Glomerular endothelial cell (primary cell): ENCODE measurements around the gene GPR27. TPM values are rescaled to one million over a fixed set of nuclear protein-coding genes. Genes with fewer than 3 reads are reported as not detected.

ENCODE experiments used
- DNase-seq: peaks from one replicate; pipeline ENCODE4 v3.0.0-alpha.2; 2011; ENCODE audit warnings: low read depth, low spot score; ENCODE audit errors: extremely low read depth
- total RNA-seq: library from RNA; depleted of rRNA; stranded (reverse); fragments of >200 nt; gene quantifications from 2 replicates; pipeline ENCODE4 v1.2.3, GENCODE V29; 2015

Gene GPR27
- total RNA-seq, 1 donor from 2014 or later = not detected

DNA sequence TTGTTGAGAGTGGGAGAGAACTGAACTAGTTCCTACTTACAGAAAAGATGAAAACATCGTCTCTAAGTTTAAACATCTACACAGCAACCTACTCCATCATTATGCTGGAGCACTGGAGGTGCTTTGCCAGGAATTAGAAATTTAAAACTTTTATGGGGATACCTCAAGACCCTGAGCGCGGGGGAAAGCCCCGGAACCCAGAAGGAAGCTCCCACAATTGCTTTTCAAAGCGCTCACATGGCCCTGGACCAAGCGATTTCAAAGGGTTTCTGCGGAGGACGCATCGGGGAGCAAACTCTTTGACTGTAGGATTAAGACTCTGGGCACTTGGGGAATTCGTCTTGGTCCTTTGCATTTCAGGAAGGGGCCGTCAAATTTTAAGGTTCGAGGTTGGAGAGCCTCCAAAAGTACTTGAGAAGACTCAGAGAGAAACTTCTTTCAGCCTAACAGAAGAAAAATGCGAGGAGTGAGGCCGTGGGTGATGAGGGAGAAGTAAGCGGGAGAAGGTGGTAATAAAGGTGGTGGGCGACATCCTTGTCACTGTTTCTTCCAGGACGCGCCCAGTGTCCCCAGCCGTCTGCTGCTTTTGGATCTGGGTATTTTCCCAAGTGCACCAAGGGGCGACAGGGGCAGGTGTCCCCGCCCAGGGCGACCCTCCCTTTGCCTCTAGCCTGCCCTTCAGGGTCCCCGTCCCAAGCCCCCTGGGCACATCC is 30.7 kb downstream of the GPR27 start:
- DNase-seq = no peak

DNA sequence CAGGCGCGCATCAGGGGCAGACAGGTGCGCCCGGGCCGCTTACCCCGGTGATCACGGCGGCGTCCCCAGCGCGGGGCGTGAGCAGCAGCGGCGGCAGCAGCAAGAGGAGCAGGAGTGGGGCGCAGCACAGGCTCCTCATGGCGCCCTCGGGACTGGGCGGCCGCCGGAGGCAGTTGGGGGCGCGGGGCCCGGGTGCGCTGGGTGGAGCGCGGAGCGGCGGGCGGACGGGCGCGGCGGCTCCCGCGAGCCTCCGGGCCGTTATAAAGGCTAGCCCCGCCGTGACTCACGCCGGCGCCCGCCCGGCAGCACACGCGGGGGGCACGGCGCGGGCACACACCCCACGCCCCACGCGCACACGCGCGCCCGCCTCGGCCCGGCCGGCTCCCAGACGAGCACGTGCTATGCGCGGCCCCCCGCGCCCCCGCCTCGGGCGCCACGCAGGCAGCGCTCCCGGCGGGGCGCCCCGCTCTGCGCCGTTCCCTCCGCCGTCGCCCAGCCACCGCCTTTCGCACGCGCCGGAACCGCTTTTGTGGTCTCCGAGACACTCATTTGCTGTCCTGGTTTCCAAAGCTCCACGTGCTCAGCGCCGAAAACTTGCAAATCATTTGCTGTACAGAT is 31.4 kb downstream of the GPR27 start, which contains the start of gene PROK2:
Gene PROK2 (minus strand): TSS at position 235 of the 618 bp plus-strand sequence. CDS start 96 bp downstream, at position 139.
- DNase-seq = no peak

DNA sequence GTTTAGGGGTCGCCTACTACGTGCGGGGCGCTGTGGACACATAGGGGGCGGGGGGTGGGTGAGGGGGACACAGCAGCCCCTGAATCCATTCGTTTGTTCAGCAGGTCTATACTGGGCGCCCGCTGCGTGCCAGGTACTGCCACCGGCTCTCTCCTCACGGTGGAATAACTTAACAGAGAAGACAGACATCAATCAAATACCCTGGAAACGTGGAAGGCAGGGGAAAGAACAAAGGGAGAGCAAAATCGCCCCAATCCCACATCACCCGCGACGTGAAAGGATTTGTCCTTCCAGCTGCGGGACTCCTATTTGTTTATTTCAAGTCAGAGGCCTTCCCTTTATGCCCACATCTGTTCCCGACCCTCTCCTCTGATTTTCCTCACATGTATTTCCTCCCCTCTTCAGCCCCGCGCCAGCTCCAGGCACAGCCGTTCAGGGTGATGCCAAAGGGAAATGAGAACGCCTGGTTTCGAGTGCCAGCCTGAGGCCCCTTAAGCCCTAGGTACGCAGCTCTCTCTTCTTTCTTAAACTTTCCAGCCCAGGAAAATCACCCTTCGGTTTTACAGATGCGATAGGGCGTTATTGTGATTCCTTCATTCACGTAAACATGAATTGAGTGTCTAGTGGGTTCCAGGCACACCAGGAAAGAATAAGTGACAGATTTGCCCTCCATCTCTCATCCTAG is 32.0 kb downstream of the GPR27 start:
- DNase-seq = no peak

DNA sequence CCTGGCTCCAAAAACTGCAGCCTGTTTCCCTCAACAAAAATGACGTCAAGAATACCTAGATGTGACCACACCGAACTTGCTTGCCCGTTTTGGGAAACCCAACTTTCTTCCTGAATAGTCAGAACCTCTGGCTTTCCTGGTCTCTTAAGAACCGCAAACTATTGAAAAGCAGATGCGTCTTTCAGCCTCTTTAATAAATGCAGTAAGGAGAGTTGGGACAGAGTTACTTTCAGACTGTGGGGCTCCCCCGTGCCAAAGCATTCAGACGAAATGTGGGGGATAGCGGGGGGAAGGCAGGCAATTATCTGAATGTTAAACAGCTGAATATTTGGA is 32.5 kb downstream of the GPR27 start:
- no peak for DNase-seq

DNA sequence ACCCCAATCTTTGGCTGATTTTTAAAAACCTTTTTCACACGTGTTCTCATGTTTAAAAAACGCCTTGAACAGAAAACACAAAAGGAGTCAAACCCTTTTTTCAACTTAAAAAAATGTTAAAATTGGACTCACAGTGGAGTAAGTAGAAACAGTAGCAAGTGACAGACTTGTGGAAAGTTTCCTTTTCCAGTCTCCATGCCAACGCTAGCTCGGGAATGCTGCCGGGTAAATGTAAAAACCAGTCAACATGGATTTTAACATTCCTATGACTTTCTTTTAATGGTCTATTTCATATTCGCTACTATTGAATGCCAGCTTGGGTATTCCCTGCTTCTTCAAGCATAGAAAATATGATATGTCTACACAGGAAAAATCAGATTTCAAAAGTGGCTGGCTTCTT is 32.9 kb downstream of the GPR27 start:
- DNase-seq = no peak

DNA sequence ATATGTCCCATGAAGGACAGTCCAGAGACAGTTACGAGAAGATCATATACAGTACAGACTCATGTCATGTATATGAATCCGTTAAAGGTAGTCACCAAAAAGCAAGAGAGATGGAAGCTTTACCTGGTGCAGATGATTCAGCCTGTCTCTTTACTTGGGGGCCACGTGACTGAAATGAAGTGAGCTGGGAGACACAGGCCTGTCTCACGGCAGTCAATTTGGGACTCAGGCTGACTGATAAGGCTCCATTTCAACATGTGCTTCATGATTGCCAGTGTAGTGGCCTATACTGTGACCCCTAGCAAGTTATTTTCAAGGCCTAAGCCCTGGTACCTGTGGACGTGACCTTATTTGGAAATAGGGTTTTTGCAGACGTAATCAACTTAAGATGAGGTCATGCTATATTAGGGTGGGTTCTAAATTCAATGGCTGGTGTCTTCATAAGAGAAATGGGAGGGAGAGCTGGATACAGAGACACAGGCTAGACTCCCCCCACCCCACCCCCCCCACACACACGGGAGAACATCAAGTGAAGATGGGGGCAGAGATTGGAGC is 34.3 kb downstream of the GPR27 start:
- no peak for DNase-seq

DNA sequence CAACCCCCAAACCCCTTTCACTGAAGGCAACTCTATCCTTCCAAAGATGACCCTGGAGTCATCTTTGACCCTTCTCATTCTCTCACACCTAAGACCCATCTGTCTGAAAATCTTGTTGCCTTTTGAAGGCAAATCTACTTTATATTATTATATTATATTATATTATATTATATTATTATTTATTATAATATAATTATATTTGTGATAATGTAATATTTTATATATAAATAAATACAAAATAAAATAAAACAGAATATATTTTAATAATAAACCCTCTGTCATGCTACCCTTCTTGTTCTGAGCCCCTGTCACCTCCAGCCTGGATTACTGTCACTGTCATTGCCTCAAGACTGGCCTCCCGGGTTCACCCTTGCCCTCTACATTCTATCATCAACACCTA is 36.3 kb downstream of the GPR27 start:
- DNase-seq = no peak

DNA sequence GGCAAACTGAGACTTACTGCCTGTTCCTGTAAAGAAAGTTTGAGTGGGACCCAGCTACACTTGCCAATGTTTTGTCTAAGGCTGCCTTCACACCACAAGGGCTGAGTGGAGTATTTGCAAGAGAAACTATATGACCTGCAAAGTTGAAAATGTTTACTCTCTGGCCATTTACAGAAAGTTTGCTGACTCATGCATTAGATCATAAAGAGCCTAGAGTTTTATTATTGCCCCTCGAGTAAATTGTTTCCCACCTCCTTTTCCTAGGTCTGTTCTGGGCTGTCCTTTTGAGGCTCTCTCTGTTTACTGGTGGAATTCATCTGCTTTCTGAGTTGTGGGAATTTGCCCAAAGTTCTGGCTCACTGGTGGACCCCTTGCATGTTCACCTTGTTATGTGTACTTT is 38.0 kb downstream of the GPR27 start:
- no peak for DNase-seq

DNA sequence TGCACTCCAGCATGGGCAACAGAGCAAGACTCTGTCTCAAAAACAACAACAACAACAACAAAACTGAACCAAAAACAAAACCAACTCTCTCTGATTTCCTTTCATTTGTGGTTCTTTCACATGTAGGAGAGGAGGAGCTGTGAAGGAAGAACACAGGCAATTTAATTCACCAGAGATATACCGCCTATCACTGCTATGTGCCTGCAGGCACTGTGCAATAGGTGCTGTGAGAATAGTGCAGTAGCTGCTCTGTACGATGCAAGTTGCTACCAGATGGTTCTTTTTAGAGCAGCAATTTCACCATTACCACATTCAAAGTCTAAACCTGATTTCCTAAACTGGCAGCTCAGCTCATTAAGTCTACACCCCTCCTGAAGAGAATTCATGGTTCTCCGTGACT is 42.6 kb downstream of the GPR27 start:
- no peak for DNase-seq

DNA sequence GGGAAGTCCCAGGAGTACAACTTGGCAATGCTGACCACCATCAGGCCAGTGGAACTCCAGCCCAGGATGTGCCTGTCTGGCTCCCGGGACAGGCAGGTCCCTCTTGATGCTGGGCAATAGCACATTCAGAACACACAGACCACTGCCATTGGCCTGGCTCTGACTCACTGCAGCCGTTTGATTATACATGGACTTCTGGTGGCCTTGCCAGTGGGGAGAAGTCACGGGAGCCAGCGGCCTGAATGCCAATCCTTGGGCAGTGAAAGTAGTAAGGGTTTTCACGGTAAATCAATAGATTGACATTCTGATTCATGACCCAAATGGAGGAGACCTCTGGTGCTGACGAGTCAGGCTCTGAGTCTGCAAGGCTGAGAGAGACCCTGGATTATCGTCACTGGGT is 43.8 kb downstream of the GPR27 start:
- no peak for DNase-seq

DNA sequence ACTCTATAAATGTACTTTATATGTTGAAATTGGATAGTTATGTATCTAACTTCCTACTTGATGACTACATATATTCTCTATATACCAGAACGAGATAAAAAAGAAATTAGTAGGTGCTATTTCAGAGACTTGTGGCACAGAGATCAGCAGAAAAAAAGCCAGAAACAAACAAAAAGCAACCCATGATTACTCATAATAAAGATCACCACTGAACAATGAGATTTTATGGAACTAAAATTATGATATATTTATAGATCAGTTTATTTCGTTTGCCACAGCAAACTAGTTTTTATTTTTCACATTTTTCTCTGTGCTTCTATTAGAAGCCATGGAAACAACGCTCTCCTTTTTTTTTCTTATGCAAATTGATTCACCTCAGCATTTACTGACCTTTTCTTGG is 46.4 kb downstream of the GPR27 start:
- no peak for DNase-seq

DNA sequence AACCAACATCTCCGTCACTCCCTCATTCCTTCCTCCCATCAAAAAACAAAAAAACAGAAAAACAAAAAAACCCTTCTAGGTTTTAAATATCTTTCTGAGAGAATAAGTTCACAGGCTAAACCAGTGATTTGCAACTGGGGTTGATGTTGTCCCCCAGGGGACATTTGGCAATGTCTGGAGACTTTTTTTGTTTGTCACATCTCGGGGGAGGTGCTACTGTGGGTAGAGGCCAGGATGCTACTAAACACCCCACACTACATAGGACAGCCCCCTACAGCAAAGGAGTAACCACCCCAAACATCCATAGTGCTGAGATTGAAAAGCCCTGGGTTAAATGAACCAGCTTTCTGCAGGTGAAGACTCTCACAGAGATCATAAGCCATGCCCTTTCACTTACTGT is 48.3 kb downstream of the GPR27 start:
- DNase-seq = no peak

DNA sequence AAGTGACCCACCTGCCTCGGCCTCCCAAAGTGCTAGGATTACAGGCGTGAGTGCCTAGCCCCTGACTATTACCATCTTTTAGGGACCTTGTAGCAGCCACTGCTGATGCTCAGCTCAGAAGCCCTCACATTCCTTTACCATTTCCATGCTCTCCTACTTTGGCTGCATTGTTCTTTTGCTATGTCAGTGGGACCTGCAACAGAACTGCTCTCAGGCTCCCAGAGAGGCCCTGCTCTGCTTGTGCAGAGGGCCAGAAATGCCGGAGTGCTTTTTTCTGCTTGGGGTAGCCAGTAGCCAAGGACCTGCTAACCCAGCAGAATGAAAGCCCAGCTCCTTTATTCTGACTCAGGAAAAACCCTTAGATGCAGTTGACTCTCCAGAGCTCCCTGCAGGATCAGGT is 49.6 kb downstream of the GPR27 start:
- DNase-seq = no peak

DNA sequence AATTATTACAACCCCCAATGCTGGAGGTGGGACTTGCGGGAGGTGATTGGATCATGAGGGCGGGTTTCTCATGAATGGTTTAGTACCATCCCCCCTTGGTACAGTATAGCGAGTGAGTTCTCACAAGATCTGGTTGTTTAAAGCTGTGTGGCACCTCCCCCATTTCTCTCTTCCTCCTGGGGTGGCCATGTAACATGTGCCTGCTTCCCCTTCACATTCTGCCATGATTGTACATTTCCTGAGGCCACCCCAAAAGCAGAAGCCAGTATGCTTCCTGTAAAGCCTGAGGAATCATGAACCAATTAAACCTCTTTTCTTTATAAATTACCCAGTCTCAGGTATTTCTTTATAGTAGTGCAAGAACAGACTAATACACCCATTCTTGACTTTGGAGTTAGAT is 51.5 kb downstream of the GPR27 start:
- no peak for DNase-seq

DNA sequence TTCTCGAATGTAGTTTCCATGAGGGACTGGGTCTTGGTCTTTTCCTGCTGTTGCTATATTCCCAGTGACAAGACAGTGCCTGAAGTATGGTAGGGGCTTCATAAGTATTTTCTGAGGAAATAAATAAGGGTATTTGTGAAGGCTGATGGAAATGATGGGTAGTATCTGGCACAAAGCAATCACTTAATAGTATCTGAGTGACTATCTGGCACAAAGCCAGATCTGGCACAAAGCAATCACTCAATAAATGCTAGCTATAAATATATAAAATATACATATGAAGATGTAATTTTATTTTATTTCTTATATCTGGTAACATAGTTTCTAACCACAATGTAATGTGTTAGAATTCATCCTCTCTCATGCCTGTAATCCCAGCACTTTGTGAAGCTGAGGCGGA is 52.0 kb downstream of the GPR27 start:
- DNase-seq = no peak

Other genes starting within 250 kb of the GPR27 start
- gene FOXP1, start 170.1 kb upstream of the GPR27 start, total RNA-seq = 32.6 and 54.8 TPM in 2 replicates
- gene EIF4E3, start 28.5 kb upstream of the GPR27 start, total RNA-seq = 4.2 and 4.7 TPM in 2 replicates
- not detected in 2 replicates for gene PROK2, start 31.3 kb downstream of the GPR27 start, total RNA-seq